DMS 273 (cell line): ENCODE measurements around the gene NUTM2B.
A peak's percentile ranks its signal among the peaks of the same experiment; 100 is the strongest.
"Not testable (repeated sequence)": the region's sequence is repeated elsewhere in the genome, so short reads cannot be mapped to it uniquely, and the experiment has no call there.

Source experiments
- DNase-seq: peaks from one replicate; lab custom pipeline; 2025; ENCODE audit not compliant: unreplicated experiment; lab: John Stamatoyannopoulos, UW

NUTM2B gene, protein sequence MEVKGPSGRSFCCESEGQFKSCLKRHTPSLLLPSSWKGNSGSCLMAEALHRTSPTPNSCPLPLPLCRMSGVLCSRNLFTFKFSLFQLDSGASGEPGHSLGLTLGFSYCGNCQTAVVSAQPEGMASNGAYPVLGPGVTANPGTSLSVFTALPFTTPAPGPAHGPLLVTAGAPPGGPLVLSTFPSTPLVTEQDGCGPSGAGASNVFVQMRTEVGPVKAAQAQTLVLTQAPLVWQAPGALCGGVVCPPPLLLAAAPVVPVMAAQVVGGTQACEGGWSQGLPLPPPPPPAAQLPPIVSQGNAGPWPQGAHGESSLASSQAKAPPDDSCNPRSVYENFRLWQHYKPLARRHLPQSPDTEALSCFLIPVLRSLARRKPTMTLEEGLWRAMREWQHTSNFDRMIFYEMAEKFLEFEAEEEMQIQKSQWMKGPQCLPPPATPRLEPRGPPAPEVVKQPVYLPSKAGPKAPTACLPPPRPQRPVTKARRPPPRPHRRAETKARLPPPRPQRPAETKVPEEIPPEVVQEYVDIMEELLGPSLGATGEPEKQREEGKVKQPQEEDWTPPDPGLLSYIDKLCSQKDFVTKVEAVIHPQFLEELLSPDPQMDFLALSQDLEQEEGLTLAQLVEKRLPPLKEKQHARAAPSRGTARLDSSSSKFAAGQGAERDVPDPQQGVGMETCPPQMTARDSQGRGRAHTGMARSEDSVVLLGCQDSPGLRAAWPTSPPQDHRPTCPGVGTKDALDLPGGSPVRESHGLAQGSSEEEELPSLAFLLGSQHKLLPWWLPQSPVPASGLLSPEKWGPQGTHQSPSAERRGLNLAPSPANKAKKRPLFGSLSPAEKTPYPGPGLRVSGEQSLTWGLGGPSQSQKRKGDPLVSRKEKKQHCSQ

DNA sequence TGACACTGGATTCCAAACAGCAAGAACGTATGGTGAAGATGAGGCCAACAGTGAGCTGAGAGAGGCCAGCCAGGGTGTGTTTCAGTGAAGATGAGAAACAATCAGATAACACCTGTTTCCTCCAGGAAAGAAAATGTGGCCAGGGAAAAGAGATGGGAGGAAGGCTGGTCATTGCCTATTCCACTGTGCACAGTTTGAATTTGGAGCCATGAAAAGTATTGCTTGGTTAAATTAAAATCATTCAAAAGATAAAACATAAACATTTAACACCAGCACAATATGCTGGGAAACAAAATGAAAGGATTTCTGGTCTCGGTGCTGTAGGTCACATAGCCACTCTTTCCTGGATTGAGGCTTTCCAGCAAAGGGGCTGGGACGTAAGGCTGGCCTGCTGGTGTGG is at the start of gene NUTM2B:
NUTM2B (plus strand) TSS at position 301 of the 400 bp plus-strand sequence. CDS start 383 bp downstream, outside the sequence.
- not testable (repeated sequence) for DNase-seq

DNA sequence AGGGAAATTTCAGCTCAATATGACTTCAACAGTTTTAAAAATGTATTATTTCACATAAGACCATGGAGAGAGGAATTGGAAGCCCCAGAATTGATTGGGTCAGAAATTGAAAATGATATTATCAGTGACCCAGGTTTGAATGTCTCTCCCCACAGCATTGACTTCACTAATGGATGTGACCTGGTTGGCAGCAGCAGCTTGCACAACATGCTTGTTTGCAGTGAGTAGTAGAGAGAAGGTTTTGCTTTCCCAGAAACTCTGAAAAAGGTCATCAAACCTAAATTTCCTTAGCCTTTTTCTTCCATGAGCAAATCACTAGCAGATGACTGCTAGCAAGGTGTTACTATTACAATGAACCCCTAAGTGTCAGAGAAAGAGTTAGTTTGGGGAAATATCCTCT is 39.7 kb upstream of the NUTM2B start:
- DNase-seq, result not testable (repeated sequence)

DNA sequence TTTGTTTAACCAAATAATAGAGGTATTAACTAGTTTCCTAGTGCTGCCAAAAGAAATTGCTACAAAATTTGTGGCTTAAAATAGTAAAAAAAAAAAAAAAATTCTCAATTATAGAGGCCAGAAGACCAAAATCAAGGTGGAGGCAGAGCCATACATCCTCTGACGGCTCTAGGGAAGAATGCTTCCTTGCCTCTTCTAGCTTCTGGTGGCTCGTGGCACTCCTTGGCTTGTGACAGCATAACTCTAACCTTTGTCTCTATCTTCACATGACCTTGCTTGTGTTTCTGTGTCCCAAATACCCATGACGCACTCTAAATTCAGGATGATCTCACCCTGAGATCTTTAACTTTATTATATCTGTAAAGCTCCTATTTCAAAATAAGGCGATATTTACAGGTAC is 38.3 kb upstream of the NUTM2B start:
- not testable (repeated sequence) for DNase-seq

DNA sequence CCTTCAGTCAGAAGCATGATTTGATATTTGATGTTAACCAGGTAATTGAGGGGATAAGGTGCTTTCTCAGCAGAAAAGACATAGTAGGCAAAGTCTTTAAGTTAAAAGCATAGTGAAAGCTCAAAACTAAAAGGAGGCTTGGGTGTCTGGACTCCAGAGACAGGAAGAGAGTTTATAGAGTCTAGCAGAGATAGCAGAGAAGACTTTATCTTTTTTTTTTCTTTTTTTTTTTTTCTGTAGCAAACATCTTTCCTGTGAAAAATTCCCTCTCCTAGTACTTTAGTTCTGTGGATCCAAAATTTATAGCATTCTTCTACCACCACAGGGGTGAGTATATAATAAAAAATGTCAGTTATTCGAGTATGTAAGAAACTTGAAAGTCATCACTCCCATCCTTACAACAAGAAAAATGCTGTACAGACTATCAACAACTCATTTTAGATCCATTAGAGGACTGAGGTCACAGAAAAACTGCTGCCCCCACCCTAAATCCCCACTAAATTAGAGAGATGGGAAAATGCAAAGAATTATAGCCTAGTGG is 33.7 kb upstream of the NUTM2B start:
- DNase-seq, result not testable (repeated sequence)

DNA sequence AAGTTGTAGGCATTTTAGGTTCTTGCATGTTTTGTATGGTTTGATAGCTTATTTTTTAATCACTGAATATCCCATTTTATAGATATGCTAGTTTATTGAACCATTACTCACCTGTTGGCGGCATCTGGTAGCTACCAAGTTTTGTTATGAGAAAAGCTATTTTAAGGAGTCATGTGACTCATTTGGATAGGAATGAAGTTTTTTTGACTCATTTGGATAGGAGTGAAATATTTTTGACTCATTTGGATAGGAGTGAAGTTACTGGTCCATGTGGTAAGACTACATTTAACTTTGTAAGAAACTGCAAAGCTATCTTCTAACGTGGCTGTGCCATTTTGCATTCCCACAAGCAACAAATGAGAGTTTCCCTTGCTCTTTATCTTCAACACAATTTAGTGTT is 28.1 kb upstream of the NUTM2B start:
- not testable (repeated sequence) for DNase-seq

DNA sequence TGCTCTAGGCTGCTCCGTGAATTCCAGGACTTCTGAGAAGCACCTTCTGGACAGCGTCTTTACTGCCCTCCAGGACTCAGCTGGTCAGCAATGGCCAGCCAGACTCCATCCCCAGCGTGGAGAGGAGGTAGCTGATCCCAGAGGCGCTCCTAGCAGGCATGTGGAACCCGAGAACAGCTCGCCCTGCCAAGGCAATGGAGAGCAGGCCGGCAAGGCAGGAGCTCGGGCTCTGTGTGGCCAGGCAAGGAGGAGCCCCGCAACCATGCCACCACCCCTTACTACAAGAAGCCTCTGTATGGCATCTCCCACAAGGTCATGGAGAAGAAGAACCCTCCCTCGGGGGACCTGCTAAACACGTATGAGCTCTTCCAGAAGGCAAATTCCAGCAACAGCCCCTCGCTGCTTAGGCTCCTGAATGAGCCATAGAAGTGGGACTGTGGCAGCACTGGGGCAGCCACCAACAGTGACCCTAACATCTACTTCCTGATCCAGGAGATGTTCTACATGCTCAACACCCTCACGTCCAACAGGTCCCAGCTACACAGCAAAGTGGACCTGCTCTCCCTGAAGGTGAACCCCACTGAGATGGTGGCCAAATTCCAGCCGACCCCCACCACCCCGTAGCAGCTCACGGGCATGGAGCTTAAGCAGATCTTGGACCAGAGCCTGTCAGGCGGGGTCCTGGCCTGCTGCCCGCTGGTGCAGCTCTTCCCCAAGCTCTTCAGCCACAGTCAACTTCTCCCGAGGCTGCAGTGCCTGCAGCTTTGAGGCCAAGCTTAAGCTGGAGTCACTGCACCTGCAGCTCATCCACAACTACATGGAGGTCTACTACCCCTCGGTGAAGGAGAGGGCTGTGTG is 19.8 kb upstream of the NUTM2B start:
- not testable (repeated sequence) for DNase-seq

DNA sequence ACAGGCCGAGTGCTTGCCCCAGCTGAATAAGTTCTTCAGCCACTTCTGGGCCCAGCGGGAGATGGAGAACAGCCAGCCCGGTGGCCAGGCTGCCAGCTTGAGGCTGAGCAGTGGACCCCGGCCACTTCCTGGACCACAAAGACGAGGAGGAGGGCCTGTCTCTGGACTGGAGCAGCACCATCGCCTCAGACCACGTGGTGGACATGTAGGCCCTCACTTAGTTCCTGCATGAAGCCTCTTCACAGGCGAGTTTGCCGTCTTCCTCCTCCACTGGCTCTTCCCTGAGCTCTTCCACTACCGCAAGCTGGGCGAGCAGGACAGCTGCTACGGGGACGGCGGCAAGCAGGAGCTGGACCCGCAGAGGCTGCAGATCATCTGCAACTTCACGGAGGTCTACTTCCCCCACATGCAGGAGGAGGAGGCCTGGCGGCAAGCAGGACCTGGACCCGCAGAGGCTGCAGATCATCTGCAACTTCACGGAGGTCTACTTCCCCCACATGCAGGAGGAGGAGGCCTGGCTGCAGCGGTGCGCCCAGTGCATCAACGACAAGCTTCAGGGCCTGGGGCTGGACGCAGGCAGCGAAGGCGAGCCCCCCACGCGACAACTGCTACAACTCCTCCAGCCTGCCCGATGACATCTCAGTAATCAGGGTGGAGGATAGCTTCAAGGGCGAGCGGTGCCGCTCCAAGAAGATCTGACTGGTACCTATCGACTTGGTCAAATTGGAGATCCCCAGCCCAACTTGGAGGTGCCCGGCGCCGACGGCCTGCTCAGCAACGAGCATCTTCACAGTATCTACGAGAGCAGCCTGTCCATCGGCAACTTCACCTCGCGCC is 18.9 kb upstream of the NUTM2B start:
- DNase-seq, result not testable (repeated sequence)

DNA sequence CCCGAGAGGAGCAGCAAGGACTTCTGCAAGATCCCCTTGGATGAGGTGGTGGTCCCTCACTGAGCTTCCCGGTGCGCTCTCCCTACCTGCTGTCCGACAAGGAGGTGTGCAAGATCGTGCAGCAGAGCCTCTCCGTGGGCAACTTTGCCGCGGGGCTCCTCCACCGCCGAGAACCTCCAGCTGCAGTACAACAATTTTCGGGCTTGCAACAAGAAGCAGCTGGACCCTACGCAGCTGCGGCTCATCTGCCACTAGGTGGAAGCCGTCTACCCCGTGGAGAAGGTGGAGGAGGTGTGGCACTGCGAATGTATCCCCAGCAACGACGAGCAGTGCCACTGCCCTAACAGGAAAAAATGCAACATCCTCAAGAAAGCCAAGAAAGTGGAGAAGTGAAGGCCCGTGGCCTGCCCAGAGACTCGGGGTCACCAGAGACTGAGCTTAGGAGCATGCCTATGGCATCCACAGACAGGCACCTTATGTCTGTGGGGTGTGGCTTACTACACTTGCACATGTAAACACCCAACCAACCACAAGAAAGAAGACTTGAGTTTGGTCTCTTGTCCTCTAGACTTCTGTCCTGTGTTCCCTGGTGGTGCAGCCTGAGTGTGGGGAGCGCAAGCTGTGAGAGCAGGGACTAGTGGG is 17.9 kb upstream of the NUTM2B start:
- peak; percentile 18 for DNase-seq

DNA sequence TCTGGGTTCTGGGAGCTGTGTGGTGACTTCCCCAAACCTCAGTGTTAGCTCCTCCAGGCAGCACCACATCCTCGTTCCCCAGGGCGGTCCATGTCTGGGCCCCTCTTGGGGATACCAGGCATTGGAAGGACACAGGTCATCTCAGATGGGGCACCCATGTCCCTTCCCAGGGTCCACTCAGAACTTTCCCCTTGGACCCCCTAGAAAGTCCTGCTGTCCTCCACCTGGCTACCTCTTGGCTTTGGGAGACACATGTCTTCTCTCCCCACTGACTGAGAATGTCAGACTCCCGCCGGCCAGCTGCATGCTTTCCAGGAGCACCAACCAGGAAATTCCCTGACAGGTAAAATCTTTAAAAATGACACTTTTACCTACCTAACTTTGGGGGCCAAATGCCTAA is 16.4 kb upstream of the NUTM2B start:
- not testable (repeated sequence) for DNase-seq

DNA sequence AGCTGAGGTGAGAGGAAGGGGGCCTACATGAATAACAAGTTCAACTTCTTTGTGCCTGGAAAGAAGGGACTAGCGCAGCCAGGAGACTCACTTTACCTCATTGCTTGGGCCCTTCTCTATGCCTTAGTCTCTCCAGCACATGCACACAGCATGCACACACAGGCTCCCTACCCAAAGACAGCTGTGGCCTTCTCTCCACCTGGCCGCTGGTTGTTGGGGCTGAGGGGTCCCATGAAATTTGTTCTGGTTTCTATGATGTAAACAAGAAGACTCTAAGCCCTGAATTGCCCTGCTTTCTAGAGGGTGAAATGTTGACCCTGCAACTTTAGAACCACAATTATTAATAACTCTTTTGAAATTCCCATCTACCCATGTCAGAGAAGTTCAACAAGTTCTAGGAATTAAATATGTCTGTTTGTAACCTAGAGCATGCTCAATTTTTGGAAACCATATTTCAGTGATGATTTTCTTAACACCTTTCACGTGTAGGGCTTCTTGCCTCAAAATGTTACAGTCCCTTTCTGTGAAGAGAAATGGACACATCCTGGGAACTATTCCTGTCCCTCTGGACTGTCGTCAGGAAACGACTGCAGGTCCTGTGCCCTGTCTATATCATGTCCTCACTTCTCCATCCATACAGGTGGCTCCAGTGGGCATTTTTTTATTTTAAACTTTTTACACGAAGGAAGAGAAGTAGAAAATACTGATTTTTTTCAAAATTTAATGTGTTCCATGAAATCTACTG is 15.4 kb upstream of the NUTM2B start:
- DNase-seq, result not testable (repeated sequence)

DNA sequence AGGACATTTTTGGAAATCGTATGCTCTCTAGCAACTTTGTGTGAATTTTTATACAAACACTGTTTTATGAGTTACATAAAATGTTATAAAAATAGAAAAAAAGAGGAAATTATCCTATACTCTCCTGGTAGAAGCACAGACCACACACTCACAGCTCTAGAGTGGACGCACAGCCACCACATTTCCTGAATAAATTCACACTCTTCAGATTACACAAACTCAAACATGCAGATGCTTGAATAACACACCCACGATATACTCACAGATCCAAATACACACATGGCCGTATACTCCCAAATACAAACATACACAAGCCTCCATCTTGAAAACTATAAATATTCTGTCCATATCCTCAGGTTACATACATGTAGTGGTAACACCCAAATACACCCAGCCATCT is 14.2 kb upstream of the NUTM2B start:
- not testable (repeated sequence) for DNase-seq

DNA sequence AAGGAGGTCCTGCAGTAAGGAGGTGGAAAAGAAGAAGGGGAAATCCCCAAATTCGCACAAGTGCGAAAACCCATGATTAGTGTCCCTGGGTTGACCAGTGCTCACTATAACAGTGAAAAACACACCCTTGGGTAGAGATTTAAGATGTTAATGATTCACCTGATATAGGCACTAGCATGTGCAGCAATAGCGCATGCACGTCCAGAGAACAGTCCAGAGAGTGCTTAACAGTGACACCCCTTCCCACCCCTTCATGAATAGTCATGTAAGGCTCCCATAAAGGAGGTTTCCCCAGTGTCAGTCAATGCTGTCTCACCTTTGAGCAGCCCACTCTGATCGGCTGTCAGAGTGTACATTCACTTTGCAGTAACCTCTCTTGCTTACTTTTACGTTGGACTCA is 6.4 kb upstream of the NUTM2B start:
- DNase-seq, result not testable (repeated sequence)

DNA sequence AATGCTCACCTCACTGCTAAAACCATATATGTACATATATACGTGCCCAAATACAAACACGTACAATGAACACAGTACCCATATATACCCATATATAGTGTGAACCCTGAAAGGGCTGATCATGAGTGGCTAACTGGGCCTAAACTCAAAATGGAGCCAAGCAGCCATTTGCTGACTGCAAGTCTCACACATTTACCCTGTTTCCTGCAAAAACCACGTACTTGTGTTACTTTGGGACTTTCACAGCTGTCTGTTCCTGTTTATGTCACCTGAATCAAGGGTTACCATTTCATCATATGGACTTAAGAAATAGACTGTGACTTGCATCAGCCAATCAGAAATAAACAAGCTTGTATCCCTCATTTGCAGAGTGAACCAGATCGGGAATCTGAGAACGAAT is 5.9 kb upstream of the NUTM2B start:
- DNase-seq, result not testable (repeated sequence)

DNA sequence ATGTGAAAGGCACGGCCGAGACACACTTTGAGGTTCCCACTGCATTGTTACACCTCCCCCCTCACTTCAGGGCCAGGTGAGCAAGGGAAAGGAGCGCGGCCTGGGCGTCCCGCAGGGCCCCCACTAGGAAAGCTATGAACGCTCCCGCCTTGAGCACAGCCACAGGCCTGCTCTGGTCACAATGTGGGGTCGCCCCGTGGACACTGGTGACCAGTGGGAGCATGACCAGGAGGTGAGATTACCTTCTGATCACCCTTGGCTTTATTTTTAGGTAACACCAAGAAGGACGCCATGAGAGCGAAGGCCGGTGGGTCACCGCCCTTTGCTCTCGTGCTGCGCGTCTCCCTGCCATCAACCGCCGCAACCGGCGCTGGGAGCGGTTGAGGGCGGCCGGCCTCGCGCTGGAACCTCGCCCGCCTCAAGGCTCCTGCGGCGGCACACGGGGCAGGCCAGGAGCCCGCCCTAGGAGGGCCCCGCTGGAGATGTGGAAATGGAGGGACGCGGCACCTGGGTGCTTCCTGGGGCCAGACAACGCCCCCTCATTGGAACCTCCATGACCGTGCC is 2.6 kb upstream of the NUTM2B start:
- DNase-seq, result not testable (repeated sequence)

DNA sequence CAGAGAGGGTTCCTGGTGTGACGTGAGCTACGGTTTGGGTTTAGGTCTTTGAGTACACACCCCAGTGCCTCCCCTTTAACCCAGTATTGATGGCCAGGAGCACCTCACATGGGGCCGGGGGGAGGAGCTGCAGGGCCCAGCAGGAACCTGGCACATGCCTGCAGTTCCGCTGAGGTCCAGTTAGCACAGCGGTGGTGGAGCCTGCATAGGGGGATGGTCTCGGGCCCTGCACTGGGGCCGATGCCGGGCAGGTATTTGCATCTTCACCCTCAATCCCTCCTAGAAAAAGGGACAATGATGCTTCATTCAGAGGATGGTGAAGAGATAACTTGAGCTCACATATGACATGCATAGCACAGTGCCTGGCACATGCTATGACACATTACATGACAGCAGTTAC is 4.0 kb downstream of the NUTM2B start:
- not testable (repeated sequence) for DNase-seq

DNA sequence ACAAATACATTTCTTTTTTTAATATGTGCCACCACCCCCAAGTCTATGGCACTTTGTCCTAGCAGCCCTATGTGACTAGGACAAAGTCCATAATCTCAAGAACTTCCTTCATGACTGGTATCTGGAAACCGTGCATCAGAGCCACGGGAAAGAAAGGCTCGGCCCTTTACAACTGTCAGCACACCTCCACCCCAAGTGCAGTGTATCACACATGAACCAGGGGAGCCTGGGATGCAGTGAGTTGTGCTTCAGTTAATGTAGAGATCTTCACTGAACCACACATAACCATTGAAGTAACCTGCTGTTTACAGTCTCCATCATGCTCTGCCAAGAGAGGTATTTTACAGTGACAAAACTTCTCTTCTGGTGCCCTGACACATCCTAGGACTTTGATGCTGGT is 11.9 kb downstream of the NUTM2B start:
- not testable (repeated sequence) for DNase-seq

DNA sequence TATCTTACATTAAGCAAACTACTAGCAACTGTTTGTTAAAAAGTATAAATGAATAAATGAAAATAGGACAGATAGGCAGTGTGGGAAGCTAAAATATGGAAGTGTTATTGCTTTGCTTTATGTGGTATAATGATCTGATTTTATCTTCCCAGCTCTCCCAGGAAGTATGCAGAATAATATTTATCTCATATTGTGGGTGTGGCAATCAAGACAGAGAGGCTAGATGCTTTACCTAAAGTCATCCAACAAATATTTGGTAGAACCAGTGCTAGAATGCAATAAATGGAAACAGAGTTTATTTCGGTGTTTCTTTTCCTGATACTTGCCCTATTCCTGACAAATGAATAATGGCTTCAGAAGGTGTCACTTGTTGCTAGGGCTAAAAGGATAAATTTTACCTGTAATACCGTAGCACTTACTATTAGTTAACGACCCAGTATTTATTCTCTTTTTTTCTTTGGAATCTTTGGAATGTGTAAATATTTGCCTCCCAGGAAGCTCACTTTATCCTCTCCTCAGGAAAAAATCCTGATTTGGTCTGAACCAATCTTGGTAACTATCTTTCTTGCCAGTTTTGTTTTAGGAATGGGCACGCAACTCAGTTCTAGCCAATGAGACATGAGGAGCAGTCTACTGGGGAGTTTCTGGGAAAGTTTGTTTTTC is 14.0 kb downstream of the NUTM2B start:
- not testable (repeated sequence) for DNase-seq

DNA sequence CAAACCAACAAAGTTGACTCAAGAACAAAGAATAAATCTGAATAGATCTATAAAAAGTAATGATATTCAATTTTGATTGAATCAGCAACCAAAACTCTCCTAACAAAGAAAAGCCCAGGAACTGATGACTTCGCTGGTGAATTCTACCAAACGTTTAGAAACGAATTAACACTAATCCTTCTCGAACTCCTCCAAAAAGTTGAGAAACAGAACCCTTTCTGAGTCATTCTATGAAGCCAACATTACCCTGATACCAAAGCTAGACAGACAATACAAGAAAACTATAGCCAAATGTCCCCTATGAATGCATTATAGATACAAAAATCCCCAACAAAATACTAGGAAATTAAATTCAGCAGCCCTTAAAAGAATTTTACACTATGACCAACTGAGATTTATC is 17.0 kb downstream of the NUTM2B start:
- not testable (repeated sequence) for DNase-seq
